ENCODE measurements around the gene ATP6V0E2. TPM values are rescaled to one million over a fixed set of nuclear protein-coding genes. Genes with fewer than 3 reads are reported as not detected.

ATP6V0E2 gene
- total RNA-seq, 1 experiment from 2014 or later: 19.0 TPM

DNA sequence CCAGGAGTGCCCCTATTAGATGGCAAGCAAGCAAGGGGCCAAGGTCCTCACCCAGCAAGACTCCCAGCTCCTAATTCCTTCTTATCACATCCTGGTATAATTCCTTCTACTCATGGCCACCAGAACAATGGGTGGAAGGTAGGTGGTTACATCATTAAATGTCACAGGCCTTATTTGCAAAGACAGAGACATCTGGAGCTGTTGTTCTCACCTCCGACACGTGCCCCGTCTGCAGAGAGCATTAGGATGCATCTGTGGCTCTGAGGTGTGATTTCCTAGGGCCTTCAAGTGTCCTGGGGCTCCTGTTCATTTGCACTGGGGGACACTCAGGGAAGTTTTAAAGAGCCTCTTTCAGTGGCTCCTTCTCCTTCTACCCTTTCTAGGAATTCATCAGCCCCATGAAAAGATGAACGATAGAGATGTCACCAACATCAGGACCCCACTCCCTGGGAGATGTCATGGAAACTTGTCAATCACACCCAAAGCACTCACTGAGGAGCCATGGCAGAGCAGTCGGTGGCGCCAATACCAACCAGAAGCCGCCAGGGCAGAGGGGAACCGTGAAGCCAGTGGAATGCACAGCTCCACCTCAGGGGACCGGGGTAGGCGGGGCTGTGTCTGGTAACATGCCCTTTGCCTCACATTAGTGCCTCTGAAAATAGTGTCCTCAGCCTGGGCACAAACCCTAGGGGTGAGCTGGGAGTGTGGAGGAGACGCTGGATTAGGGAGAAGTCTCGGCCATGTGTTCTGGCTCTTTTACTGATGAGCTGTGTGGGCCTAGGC lies 2.9 kb upstream of the ATP6V0E2 start:
- no CpG with 5 or more reads among the region's 12 CpGs for WGBS (ENCODE audit: extremely low coverage, insufficient read length, low lambda C conversion rate)
- H3K36me3 Mint-ChIP-seq (ENCODE audit: insufficient read depth in 1 of 3, low read depth in 3 of 3): no peaks in the 10 kb centered on the region
- no peaks in the 10 kb centered on the region for H3K79me2 ChIP-seq (ENCODE audit: insufficient read depth, low read length)
- H3K4me1 ChIP-seq (ENCODE audit: insufficient read depth, low read length): no peaks in the 10 kb centered on the region; the same call in 1 of the 2 replicates
- H3K9me3 ChIP-seq (ENCODE audit: control insufficient read depth, low read depth, low read length): no peaks in the 10 kb centered on the region
- no peak overlapping the region for H4K5ac ChIP-seq (ENCODE audit: insufficient read length, low read depth, low read length)
- H3K4me3 Mint-ChIP-seq: no peak overlapping the region
- no peak overlapping the region for H2AFZ ChIP-seq (ENCODE audit: low read length)
- H3K9ac ChIP-seq (ENCODE audit: extremely low read depth, insufficient read length, low read length): no peak overlapping the region
- H2BK5ac ChIP-seq (ENCODE audit: insufficient read length, low read length): no peak overlapping the region
- H3K27me3 ChIP-seq (ENCODE audit: insufficient read depth, low read length): no peaks in the 10 kb centered on the region; the same call in 1 of the 2 replicates
- H3K4me2 ChIP-seq (ENCODE audit: insufficient read depth, insufficient read length, low read length): no peak overlapping the region
- TF ChIP-seq, protein P1, sequence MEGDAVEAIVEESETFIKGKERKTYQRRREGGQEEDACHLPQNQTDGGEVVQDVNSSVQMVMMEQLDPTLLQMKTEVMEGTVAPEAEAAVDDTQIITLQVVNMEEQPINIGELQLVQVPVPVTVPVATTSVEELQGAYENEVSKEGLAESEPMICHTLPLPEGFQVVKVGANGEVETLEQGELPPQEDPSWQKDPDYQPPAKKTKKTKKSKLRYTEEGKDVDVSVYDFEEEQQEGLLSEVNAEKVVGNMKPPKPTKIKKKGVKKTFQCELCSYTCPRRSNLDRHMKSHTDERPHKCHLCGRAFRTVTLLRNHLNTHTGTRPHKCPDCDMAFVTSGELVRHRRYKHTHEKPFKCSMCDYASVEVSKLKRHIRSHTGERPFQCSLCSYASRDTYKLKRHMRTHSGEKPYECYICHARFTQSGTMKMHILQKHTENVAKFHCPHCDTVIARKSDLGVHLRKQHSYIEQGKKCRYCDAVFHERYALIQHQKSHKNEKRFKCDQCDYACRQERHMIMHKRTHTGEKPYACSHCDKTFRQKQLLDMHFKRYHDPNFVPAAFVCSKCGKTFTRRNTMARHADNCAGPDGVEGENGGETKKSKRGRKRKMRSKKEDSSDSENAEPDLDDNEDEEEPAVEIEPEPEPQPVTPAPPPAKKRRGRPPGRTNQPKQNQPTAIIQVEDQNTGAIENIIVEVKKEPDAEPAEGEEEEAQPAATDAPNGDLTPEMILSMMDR (conservative IDR thresholded peaks at IDR 0.05): no peak
- H2BK12ac ChIP-seq (ENCODE audit: insufficient read length, low read depth, low read length): no peak overlapping the region
- no peak overlapping the region for H3K18ac ChIP-seq (ENCODE audit: insufficient read length, low read depth, low read length)
- no peak overlapping the region for H2BK15ac ChIP-seq (ENCODE audit: low read depth, low read length)
- no peak overlapping the region for H3K27ac ChIP-seq (ENCODE audit: insufficient read length, low read depth, low read length)
- no peaks in the 10 kb centered on the region for H3K9me3 Mint-ChIP-seq
- H2BK20ac ChIP-seq (ENCODE audit: low read depth, low read length, poor library complexity, severe bottlenecking): no peak overlapping the region
- H2BK120ac ChIP-seq (ENCODE audit: low read depth, low read length, poor library complexity, severe bottlenecking): no peak overlapping the region
- H3K79me1 ChIP-seq (ENCODE audit: insufficient read depth, low read depth, low read length, poor library complexity, severe bottlenecking): no peaks in the 10 kb centered on the region
- H3K23me2 ChIP-seq (ENCODE audit: insufficient read length, low read depth, low read length, poor library complexity, severe bottlenecking): peaks cover 11% of the 10 kb centered on the region
- no peak overlapping the region for H3K27ac Mint-ChIP-seq
- peaks cover 39% of the 10 kb centered on the region for H3K27me3 Mint-ChIP-seq (ENCODE audit: low read depth)
- H2AK5ac ChIP-seq (ENCODE audit: insufficient read length, low read length): no peak overlapping the region
- no peak overlapping the region for H4K8ac ChIP-seq (replicated peaks; ENCODE audit: insufficient read length, low read depth, low read length)
- peaks cover 8 to 12% of the 10 kb centered on the region in 2 experiments for H3K4me1 Mint-ChIP-seq
- peak; percentile 26 for DNase-seq
- H4K91ac ChIP-seq (ENCODE audit: insufficient read length, low read depth, low read length): no peak overlapping the region
- H3K56ac ChIP-seq (ENCODE audit: insufficient read length, low read depth, low read length): no peak overlapping the region
- no peaks in the 10 kb centered on the region for H4K20me1 ChIP-seq (ENCODE audit: control insufficient read depth, insufficient read depth, insufficient read length)
- no peak overlapping the region for H3T11ph ChIP-seq (ENCODE audit: low read length)
- H3K4ac ChIP-seq (ENCODE audit: low read depth, low read length): no peak overlapping the region
- H3K14ac ChIP-seq (ENCODE audit: insufficient read depth, low read length): no peak overlapping the region
- H3K23ac ChIP-seq (ENCODE audit: insufficient read length, low read depth, low read length): no peak overlapping the region
